HG03060 (cell line): ENCODE results near the gene RPP14.

Experiments used
- ATAC-seq: cut with Tn5 transposase; IDR thresholded peaks from one replicate; pipeline ENCODE4 v1.9.1; 2021; ENCODE audit warnings: low read depth, moderate number of reproducible peaks; ENCODE audit not compliant: unreplicated experiment

Gene RPP14

DNA sequence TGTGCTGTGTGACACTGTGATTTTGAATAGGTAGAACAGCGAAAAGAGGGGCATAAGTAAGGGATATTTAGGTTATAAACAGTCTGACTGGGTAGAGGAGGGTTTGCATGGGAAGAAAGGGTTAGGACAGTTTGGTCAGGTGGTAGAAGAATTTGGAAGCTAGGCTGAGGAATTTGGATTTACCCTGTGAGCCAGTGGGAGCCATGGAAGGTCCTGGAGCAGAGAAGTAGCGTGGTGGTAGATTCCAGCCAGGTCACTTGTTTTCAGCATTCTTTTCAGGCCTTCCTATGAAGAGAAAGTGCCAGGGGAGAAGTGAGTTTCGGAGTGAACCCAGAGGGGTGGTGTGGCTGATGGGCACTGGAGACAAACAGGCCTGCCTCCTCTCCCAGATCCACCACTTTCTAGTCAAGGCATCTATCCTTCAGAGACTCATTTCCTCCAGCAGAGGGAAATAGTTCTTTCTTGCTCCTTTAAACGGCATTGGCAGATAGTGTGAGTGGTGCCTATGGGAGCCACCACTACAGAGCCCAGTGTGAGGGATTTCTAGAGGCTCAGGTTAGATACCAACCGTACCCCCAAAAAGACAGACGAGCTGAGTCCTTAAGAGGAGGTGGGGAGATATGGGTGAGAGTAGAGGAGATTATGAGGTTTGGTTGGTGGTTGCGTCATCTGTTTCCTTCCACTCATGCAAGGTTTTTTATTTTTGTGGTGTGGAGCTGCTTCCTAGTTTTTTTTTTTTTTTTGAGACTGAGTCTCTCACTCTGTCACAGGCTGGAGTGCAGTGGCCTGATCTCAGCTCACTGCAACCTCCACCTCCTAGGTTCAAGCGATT, 47.9 kb downstream of the RPP14 start:
- ATAC-seq: no peak

DNA sequence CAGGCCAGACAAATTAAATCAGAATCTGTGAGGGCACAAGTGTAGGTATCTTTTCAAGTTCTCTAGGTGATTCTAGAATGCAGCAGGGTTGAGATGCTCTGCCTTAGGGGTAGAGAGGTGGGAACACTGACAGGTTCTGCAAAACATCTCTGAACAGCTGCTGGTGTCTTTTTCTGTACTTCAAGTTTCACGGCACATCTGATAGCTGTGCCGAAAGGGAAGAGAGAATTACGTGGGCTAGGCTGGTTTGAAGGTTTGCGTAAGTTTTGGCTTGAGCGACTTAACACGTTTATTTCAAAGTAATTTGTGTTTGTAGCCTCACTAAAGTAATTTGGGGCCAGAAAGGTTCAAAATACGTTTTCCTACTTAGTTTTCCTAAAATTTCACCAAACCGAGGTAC, 49.1 kb downstream of the RPP14 start:
- peak; percentile 32 for ATAC-seq

DNA sequence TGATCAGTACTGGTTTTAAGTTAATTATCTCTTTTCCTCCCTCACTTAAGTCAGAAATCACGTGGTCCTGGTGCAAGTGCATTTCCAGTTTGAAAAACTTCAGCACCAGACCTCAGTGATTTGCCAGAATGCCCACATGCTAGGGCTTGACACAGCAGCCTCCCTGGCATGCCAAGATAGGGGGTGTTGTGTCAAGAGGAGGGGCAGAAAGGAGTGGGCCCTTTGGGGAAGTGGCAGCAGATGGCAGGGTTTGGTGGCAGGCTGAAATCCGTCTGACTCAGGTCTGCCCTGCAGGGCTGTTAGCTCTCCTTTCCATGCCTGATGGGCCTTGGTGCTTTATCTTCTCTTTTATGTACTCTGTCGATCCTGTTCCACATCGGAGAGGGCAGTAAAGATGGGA, 50.0 kb downstream of the RPP14 start:
- ATAC-seq: no peak

DNA sequence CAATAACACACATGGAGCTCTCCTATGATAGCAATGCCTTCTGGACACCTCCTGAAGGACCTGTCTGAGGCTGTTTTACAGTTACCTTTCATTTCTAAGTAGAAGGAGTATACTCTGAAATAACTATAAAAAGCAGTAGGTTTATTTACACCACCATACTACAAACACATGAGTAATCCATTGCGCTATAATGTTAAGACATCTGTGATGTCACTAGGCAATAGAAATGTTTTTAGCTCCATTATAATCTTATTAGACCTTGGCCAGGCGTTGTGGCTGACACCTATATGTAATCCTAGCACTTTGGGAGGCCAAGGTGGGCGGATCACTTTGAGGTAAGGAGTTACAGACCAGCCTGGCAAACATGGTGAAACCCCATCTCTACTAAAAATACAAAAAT, 51.4 kb downstream of the RPP14 start:
- ATAC-seq: no peak

DNA sequence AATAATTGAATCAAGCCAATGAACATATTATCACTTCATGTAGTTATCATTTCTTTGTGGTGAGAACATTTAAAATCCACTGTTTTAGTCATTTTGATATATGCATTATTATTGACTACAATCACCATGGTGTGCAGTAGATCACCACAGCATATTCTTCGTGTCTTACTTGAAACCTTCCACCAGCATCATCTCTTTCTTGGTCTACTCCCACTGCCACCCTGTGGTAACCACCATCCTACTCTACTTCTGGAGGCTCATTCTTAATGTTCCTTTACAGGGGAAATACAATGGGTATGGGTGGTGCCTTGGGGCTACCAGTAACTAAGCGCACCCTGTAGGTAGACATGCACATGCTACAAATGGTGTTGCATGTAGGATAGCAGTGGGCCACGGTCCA, 52.0 kb downstream of the RPP14 start:
- ATAC-seq: no peak

DNA sequence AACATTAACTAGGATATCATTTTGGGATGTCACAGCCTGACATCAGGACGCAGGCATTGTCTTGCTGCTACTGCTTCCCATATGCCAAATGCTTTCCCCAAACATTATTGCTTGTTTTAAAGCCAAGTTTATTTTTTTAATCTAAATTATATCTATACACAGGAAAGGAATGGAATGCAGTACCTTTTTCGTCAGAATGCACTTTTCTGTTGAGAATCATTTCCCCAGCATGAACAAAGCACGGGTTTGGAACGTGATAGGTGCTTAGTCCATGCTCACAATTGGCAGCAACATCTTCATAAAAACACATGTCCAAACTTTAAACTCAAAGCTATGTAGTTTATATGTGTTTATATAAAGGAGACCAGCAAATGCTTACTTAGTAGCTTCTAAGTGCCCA, 52.8 kb downstream of the RPP14 start:
- no peak for ATAC-seq

DNA sequence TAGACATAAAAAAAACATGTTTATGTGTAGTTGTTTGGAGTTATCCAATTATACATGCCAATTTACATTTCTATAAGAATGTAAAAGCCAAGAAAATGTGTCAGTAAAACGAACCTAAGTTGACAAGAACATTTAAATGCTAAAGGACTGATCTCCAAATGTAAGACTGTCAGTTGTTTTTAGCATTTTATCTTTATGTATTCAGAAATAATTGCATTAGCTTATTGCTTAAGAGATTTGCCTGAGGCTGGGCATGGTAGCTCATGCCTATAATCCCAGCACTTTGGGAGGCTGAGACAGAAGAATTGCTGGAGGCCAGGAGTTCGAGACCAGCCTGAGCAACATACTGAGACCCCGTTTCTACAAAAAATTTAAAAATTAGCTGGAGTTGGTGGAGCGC, 53.6 kb downstream of the RPP14 start:
- ATAC-seq: no peak

DNA sequence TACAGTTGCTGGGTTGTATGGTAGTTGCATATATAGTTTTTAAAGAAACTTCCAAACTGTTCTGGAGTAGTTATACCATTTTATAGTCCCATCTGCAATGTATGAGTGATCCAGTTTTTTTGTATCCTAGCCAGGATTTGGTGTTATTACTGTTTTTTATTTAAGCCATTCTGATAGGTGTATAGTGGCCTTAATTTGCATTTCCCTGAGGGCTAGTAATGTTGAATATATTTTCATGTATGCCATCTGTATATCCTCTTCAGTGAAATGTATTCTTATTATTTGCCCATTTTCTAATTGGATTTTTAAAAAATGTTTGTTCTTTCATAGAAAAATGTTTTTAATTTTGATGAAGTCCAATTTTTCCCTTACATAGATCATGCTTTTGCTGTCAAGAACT, 55.8 kb downstream of the RPP14 start:
- ATAC-seq: no peak

DNA sequence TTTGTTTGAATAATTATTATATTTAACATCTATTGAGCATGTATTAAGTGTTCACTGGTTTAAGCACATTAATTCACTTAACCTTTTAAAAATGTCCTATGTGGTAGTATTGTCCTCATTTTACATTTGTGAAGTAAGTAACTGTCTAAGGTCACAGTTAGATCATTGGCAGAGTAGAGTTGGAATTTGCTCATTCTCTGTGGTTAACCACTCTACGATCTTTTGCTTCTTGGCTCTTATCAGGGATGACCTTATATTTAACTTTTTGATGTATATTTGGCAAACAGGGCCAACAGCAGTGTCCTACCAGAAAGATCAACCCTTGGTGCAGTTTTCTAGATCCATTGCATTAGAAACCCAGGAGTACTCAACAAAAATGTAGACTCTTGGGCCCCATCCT, 60.7 kb downstream of the RPP14 start:
- ATAC-seq: no peak

DNA sequence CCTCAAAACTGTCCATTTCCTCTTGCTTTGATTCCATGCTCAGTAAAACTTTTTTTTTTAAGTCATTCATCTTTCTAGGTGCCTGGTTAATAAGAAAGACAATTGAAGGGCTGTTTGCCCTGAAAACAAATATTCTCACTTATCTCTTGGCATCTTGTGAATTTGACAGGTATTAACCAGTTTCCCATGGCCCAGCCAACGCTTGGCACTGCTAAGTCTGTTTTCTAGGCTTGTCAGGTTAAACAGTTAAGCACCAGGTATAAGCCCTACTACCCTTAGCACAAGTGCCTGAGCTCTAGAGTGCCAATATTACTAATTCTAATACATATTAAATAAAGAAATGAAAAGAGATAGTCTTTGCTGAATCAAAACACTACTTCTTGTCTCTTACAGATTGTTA, 63.0 kb downstream of the RPP14 start:
- ATAC-seq: no peak
